Left lung (tissue), 10 donors: ENCODE results near the gene CHRNA4. TPM values are rescaled to one million over a fixed set of nuclear protein-coding genes. Genes with fewer than 3 reads are reported as not detected.

Experiments used
- ATAC-seq: fragments of 200-7000 bp; cut with Tn5 transposase; one replicate; pipeline ENCODE4 v1.9.1; 2020; ENCODE audit warnings: moderate library complexity
- DNase-seq, 4 donors: peaks; one replicate each; pipeline ENCODE4 v3.0.0-alpha.2; 2013 to 2020
- H3K27ac ChIP-seq, 2 donors: fragments of 200-600 bp; sonication (generic) in 1 of 2; one replicate each; pipeline versions ENCODE4 v1.5.0 to v1.8.0; 2020 to 2021
- H3K27me3 ChIP-seq, 2 donors: fragments of 200-600 bp; sonication (generic) in 1 of 2; one replicate each; pipeline versions ENCODE4 v1.5.0 to v1.8.0; 2020 to 2021
- H3K36me3 ChIP-seq, 2 donors: fragments of 200-600 bp; sonication (generic) in 1 of 2; one replicate each; pipeline versions ENCODE4 v1.5.0 to v1.8.0; 2020 to 2021
- H3K4me1 ChIP-seq, 2 donors: fragments of 200-600 bp; one replicate each; pipeline ENCODE4 v1.8.0; 2021
- H3K4me3 ChIP-seq, 2 donors: fragments of 200-600 bp; sonication (generic) in 1 of 2; one replicate each; pipeline versions ENCODE4 v1.5.0 to v1.8.0; 2020 to 2021; ENCODE audit warnings: mild to moderate bottlenecking in 1 of 2
- H3K9me3 ChIP-seq, 2 donors: fragments of 200-600 bp; sonication (generic) in 1 of 2; one replicate each; pipeline versions ENCODE4 v1.5.0 to v1.8.0; 2020 to 2021
- intact Hi-C, 2 donors: fragments of 100-400 bp; cut with DNase I; formaldehyde crosslinking; loops; one replicate each; pipeline versions ENCODE4 v1.11.2 to v1.14.2; 2022
- polyA plus RNA-seq, 6 donors: library from polyadenylated mRNA; unstranded; fragments of 120-200 nt; gene quantifications; one replicate each; pipeline ENCODE4 v1.2.1, GENCODE V29; 2013; ENCODE audit not compliant: insufficient read length in 6 of 6
- total RNA-seq, 2 donors: library from RNA; stranded (reverse); fragmentation: NEBNext Ultra II Directional; extraction: Animal tissue kit (Norgen Biotek cat#: 25700); gene quantifications; one replicate each; pipeline ENCODE4 v1.2.1, GENCODE V29; 2021
- TF ChIP-seq, protein P1 (sequence below), 2 donors: fragments of 200-600 bp; sonication (generic) in 1 of 2; IDR thresholded peaks; one replicate each; pipeline versions ENCODE4 v1.5.0 to v1.8.0; 2021; ENCODE audit warnings: antibody characterized with exemption in 2 of 2
- donor health status: DM: no; HTN: yes; CAD: no.
- donor health status: DM: no; HTN: no; CAD: no.

Gene CHRNA4
- total and polyA plus RNA-seq, 8 donors, result 0.16 to 1.3 (median 1.00) TPM; not detected in 2

DNA sequence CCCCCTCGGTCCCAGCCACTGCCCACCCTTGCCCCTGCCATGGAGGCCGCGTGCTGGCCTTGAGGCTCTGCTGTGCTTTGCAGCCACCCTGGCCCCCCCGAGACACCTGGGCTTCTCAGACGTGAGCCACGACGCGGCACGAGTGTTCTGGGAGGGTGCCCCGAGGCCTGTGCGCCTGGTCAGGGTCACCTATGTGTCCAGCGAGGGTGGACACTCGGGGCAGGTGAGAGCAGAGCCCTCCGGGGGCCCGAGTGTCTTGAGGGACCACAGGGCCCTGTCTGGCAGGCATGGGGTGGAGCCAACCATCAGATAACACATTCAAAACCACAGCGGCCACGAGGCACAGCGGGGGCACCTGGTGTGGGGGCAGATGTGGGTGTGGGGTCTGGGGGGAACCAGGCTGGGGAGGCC, 49.3 kb downstream of the CHRNA4 start:
- Histone ChIP-seq H3K4me3 (no peak overlapping the region), H3K4me1 (peaks cover 0 to 4% of the 10 kb centered on the region in 2 donors), H3K36me3 (no peaks in the 10 kb centered on the region), H3K27me3 (peaks cover 0 to 83% of the 10 kb centered on the region in 2 donors), H3K9me3 (no peaks in the 10 kb centered on the region), H3K27ac (no peak overlapping the region)
- intact Hi-C loops, result no loop called here
- ATAC-seq, result no peak
- TF ChIP-seq, protein P1, sequence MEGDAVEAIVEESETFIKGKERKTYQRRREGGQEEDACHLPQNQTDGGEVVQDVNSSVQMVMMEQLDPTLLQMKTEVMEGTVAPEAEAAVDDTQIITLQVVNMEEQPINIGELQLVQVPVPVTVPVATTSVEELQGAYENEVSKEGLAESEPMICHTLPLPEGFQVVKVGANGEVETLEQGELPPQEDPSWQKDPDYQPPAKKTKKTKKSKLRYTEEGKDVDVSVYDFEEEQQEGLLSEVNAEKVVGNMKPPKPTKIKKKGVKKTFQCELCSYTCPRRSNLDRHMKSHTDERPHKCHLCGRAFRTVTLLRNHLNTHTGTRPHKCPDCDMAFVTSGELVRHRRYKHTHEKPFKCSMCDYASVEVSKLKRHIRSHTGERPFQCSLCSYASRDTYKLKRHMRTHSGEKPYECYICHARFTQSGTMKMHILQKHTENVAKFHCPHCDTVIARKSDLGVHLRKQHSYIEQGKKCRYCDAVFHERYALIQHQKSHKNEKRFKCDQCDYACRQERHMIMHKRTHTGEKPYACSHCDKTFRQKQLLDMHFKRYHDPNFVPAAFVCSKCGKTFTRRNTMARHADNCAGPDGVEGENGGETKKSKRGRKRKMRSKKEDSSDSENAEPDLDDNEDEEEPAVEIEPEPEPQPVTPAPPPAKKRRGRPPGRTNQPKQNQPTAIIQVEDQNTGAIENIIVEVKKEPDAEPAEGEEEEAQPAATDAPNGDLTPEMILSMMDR (IDR thresholded peaks at IDR 0.05), result no peak
- DNase-seq, result peak in 1 of 4 donors; percentile 72

DNA sequence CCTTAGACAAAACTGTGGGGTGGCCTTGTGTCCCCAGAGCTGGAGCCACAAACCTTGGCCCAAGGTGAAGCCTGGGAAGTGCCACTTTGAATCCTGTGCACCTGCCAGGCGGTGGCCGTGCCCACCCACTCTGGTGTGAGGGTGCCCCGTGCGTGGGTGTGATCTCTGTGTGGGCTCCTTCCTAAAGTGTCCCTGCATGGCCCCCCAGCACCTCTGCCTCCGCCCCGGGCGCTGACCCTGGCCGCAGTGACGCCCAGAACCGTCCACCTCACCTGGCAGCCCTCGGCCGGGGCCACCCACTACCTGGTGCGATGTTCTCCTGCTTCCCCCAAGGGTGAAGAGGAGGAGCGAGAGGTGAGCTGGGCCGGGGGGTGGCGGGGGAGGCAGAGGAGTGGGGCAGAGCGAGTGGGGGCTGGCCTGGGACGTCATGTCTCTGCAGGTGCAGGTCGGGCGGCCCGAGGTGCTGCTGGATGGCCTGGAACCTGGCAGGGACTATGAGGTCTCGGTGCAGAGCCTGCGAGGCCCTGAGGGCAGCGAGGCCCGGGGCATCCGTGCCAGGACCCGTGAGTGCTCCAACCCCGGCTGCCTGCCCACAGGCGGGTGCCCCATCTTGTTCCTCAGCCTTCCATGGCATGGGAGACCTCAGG, 49.8 kb downstream of the CHRNA4 start:
- Histone ChIP-seq H3K27me3 (peaks cover 0 to 84% of the 10 kb centered on the region in 2 donors), H3K27ac (no peak overlapping the region), H3K9me3 (no peaks in the 10 kb centered on the region), H3K4me3 (no peak overlapping the region), H3K36me3 (no peaks in the 10 kb centered on the region), H3K4me1 (peaks cover 0 to 4% of the 10 kb centered on the region in 2 donors)
- TF ChIP-seq, protein P1 (IDR thresholded peaks at IDR 0.05), result no peak
- ATAC-seq (no peak), DNase-seq (peak in 1 of 4 donors; percentile 76)
- intact Hi-C loops, result no loop called here

DNA sequence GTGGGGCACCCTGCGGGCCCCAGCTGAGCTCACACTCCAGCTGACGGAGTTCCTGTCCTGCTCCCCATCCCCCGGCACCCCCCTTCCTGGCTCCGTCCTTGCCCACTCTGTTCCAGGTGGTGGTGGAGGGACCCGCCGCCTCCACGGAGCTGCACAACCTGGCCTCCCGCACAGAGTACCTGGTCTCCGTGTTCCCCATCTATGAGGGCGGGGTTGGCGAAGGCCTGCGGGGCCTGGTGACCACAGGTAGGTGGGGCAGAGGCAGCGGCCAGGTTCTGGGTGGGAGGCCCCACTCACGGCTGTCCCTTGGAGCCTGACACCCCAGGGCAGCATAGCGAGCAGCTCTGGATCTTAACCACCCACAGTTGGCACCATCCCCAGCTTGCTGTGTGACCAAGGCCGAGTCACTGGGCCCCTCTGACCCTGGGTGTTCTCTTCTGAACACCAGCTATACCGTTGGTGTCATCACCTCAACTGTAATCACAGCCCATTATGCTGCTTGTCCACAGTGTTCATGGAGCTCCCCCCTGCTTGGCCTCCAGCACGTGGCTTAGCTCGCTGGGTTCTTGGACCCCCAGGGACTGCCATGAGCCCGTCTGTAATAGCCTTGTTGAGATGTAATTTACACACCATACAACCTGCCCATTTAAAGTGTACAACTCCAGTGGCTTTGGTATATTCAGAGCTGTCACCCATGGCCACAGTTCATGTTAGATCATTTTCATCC, 50.7 kb downstream of the CHRNA4 start:
- no peak overlapping the region for H3K27ac ChIP-seq
- H3K4me3 ChIP-seq, result no peak overlapping the region
- DNase-seq (peak in 1 of 4 donors; percentile 80), ATAC-seq (no peak)
- no peaks in the 10 kb centered on the region for H3K9me3 ChIP-seq
- H3K4me1 ChIP-seq, result peaks cover 0 to 4% of the 10 kb centered on the region in 2 donors
- H3K36me3 ChIP-seq, result no peaks in the 10 kb centered on the region
- TF ChIP-seq, protein P1 (IDR thresholded peaks at IDR 0.05), result no peak
- H3K27me3 ChIP-seq, result peaks cover 0 to 83% of the 10 kb centered on the region in 2 donors
- intact Hi-C loops, result no loop called here

DNA sequence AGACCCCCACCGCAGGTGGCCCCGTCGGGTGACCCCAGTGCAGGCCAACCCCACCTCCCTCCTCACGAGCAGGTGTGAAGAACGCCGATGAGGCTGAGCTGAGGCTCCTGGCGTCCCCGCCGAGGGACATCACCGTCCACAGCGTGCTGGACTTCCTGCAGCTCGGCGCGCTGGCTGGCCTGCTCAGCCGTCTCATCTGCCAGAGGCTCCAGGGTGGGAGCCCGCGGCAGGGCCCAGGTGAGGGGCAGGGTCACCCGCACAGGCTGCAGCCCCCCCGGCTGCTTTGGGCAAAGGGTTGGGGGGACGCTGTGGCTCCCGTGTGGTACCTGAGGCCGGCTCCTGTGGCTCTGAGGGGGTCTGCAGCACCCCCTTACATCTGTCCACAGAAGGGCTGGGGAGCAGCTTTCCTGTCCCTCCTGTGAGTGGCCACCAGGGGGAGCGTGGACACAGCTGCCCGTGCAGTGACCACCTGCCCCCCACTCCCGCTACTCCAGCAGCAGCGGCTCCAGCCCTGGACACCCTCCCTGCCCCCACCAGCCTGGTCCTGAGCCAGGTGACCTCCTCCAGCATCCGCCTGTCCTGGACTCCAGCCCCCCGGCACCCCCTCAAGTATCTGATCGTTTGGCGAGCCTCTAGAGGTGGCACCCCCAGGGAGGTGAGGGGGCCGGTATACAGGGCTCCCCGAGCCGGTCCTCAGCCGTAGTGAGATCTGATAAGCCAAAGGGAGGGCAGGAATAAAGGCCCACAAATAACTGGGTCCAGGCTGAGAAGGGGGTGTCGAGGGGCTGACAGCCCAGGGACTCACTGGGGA, 51.7 kb downstream of the CHRNA4 start:
- Histone ChIP-seq H3K4me1 (peaks cover 0 to 4% of the 10 kb centered on the region in 2 donors), H3K9me3 (no peaks in the 10 kb centered on the region), H3K27me3 (peaks cover 0 to 82% of the 10 kb centered on the region in 2 donors), H3K36me3 (no peaks in the 10 kb centered on the region), H3K4me3 (no peak overlapping the region), H3K27ac (no peak overlapping the region)
- peak; percentile 64 for ATAC-seq
- TF ChIP-seq, protein P1 (IDR thresholded peaks at IDR 0.05), result peak; percentile 86 to 88
- intact Hi-C loops, result loop anchor here in 1 of 2 donors (5.0 kb wide), 1 partner anchor 73 kb away; no protein-coding TSS in a partner anchor
- peak in 3 of 4 donors; percentile 55 to 78 (median 71) for DNase-seq
